ENCODE measurements around the gene GPRASP3. TPM values are rescaled to one million over a fixed set of nuclear protein-coding genes. Genes with fewer than 3 reads are reported as not detected.

The GPRASP3 gene
- total RNA-seq, 2 donors from 2014 or later = 4.4 to 5.9 TPM

DNA sequence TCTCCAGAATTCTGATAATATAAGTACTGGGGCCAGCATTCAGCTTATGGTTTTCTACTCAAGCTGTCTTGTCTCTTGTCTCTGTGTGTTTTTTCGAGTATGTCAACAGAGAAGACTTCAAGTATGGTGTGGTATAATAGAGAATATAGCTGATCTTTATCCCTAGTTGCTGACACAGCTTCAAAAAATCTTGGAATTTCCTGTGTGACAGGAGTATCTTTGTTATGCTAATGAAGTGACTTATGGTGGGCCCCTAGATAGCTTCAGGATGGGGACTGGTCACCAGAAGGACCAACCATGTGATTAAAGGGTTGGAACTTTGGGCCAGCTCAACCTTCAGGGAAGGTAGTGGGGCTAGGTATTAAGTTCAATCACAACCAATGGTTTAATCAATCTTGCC, 2.9 kb downstream of the GPRASP3 start:
- intact Hi-C loops (cut with DNase I) = no loop called here
- Histone ChIP-seq H3K9me3 (no peaks in the 10 kb centered on the region), H3K27me3 (replicated peaks; ENCODE audit: insufficient read depth) (no peaks in the 10 kb centered on the region), H3K27ac (no peak overlapping the region), H3K4me1 (replicated peaks) (no peaks in the 10 kb centered on the region), H3K4me3 (no peak overlapping the region), H3K36me3 (no peaks in the 10 kb centered on the region)
- WGBS = 67% methylated on average over 1 of the region's 1 CpG
- no peak for DNase-seq (ENCODE audit: low spot score)
- TF ChIP-seq CTCF (IDR thresholded peaks at IDR 0.05) (no peak), POLR2A (IDR thresholded peaks at IDR 0.05) (no peak), POLR2AphosphoS5 (IDR thresholded peaks at IDR 0.05) (no peak)

- Histone ChIP-seq H3K27ac (no peak overlapping the region), H3K36me3 (no peaks in the 10 kb centered on the region), H3K4me3 (no peak overlapping the region), H3K4me1 (replicated peaks) (no peaks in the 10 kb centered on the region), H3K27me3 (replicated peaks; ENCODE audit: insufficient read depth) (no peaks in the 10 kb centered on the region), H3K9me3 (no peaks in the 10 kb centered on the region)
- TF ChIP-seq POLR2A (IDR thresholded peaks at IDR 0.05) = no peak
- no peak for TF ChIP-seq POLR2AphosphoS5 (IDR thresholded peaks at IDR 0.05)
- TF ChIP-seq CTCF (IDR thresholded peaks at IDR 0.05) = no peak
- intact Hi-C loops (cut with DNase I) = no loop called here
- no peak for DNase-seq (ENCODE audit: low spot score)
- WGBS = 65% methylated on average over 1 of the region's 1 CpG
Measured at GRCh38 chrX:102727761-102728160, 7.2 kb downstream of the GPRASP3 start.

DNA sequence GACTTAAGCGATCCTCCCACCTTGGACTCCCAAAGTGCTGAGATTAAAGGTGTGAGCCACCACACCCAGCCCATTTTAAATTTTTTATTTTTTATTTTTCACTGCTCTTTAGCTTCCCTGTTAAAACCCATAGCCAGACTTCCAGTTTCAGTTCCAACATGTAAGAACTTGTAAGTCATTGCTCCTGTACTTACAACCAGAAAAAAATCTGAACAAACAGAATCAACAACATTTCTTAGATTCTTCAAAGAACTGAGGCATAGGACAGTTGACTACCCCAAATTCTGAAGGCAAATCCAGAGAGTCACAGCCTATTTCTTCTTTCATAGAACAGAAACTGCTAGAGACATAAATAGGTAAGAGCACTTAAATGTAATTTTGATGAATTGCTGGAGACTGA, 8.1 kb downstream of the GPRASP3 start:
- no peaks in the 10 kb centered on the region for H3K4me1 ChIP-seq (replicated peaks)
- H3K9me3 ChIP-seq = no peaks in the 10 kb centered on the region
- H3K36me3 ChIP-seq = no peaks in the 10 kb centered on the region
- 82% methylated on average over 1 of the region's 1 CpG for WGBS
- intact Hi-C loops (cut with DNase I) = no loop called here
- TF ChIP-seq POLR2AphosphoS5 (IDR thresholded peaks at IDR 0.05) (no peak), CTCF (IDR thresholded peaks at IDR 0.05) (no peak), POLR2A (IDR thresholded peaks at IDR 0.05) (no peak)
- no peak for DNase-seq (ENCODE audit: low spot score)
- no peaks in the 10 kb centered on the region for H3K27me3 ChIP-seq (replicated peaks; ENCODE audit: insufficient read depth)
- H3K27ac ChIP-seq = no peak overlapping the region
- H3K4me3 ChIP-seq = no peak overlapping the region

GRCh38 chrX:102739657-102740056, 19.1 kb downstream of the GPRASP3 start:
- Histone ChIP-seq H3K27ac (no peak overlapping the region), H3K27me3 (replicated peaks; ENCODE audit: insufficient read depth) (no peaks in the 10 kb centered on the region), H3K36me3 (no peaks in the 10 kb centered on the region), H3K9me3 (no peaks in the 10 kb centered on the region), H3K4me3 (no peak overlapping the region), H3K4me1 (replicated peaks) (no peaks in the 10 kb centered on the region)
- no peak for TF ChIP-seq POLR2AphosphoS5 (IDR thresholded peaks at IDR 0.05)
- no peak for TF ChIP-seq CTCF (IDR thresholded peaks at IDR 0.05)
- no peak for TF ChIP-seq POLR2A (IDR thresholded peaks at IDR 0.05)
- DNase-seq (ENCODE audit: low spot score) = no peak
- intact Hi-C loops (cut with DNase I) = no loop called here
- 65% methylated on average over 7 of the region's 7 CpGs for WGBS

- H3K27ac ChIP-seq = no peak overlapping the region
- H3K4me1 ChIP-seq (replicated peaks) = no peaks in the 10 kb centered on the region
- no peak overlapping the region for H3K4me3 ChIP-seq
- WGBS = 97% methylated on average over 1 of the region's 1 CpG
- TF ChIP-seq POLR2A (IDR thresholded peaks at IDR 0.05) = no peak
- no peak for TF ChIP-seq POLR2AphosphoS5 (IDR thresholded peaks at IDR 0.05)
- no peak for TF ChIP-seq CTCF (IDR thresholded peaks at IDR 0.05)
- H3K9me3 ChIP-seq = no peaks in the 10 kb centered on the region
- H3K36me3 ChIP-seq = no peaks in the 10 kb centered on the region
- DNase-seq (ENCODE audit: low spot score) = no peak
- no peaks in the 10 kb centered on the region for H3K27me3 ChIP-seq (replicated peaks; ENCODE audit: insufficient read depth)
- intact Hi-C loops (cut with DNase I) = no loop called here
Measured at GRCh38 chrX:102744307-102744706, 23.8 kb downstream of the GPRASP3 start.
